MM.1S (cell line): Measurements from ENCODE around the gene CCL7.

ENCODE experiments used
- DNase-seq: peaks from one replicate; pipeline ENCODE4 v3.0.0-alpha.2; 2015
- H2AFZ ChIP-seq: fragments of 300-600 bp; sonication (generic); 2 replicates; pipeline ENCODE4 v1.6.0; 2016; ENCODE audit warnings: antibody characterized with exemption, low read length
- H3F3A ChIP-seq: fragments of 300-600 bp; sonication (generic); 2 replicates; pipeline ENCODE4 v1.6.1; 2016; ENCODE audit warnings: mild to moderate bottlenecking, antibody characterized with exemption, low read length, moderate library complexity, mixed read lengths; ENCODE audit not compliant: insufficient read depth
- H3K27ac ChIP-seq: fragments of 300-600 bp; sonication (generic); 2 replicates; pipeline ENCODE4 v1.5.1; 2016; ENCODE audit warnings: mild to moderate bottlenecking, low read length
- H3K27me3 ChIP-seq: fragments of 300-600 bp; sonication (generic); replicated peaks from 2 replicates; pipeline ENCODE4 v1.6.0; 2016; ENCODE audit warnings: low read length; ENCODE audit not compliant: insufficient read depth
- H3K36me3 ChIP-seq: fragments of 300-600 bp; sonication (generic); replicated peaks from 2 replicates; pipeline ENCODE4 v1.6.1; 2016; ENCODE audit warnings: mild to moderate bottlenecking, low read length, mixed read lengths; ENCODE audit not compliant: insufficient read depth
- H3K4me1 ChIP-seq: fragments of 300-600 bp; sonication (generic); 2 replicates; pipeline ENCODE4 v1.6.1; 2016; ENCODE audit warnings: low read length, mixed read lengths
- H3K4me2 ChIP-seq: fragments of 300-600 bp; sonication (generic); 2 replicates; pipeline ENCODE4 v1.6.0; 2016; ENCODE audit warnings: low read depth, low read length
- H3K4me3 ChIP-seq: fragments of 300-600 bp; sonication (generic); 2 replicates; pipeline ENCODE4 v1.5.1; 2016; ENCODE audit warnings: low read length, mixed read lengths
- H3K79me2 ChIP-seq: fragments of 300-600 bp; sonication (generic); 2 replicates; pipeline ENCODE4 v1.6.1; 2016; ENCODE audit warnings: mixed run types, low read length, mixed read lengths
- H3K9ac ChIP-seq: fragments of 300-600 bp; sonication (generic); 2 replicates; pipeline ENCODE4 v1.6.1; 2016; ENCODE audit warnings: low read length, mixed read lengths
- H3K9me2 ChIP-seq: fragments of 300-600 bp; sonication (generic); replicated peaks from 2 replicates; pipeline ENCODE4 v1.6.1; 2016; ENCODE audit warnings: mild to moderate bottlenecking, low read length, mixed read lengths; ENCODE audit not compliant: insufficient read depth
- H3K9me3 ChIP-seq: fragments of 300-600 bp; sonication (generic); replicated peaks from 2 replicates; pipeline ENCODE4 v1.6.1; 2016; ENCODE audit warnings: mild to moderate bottlenecking, low read length, mixed read lengths; ENCODE audit not compliant: insufficient read depth
- H4K20me1 ChIP-seq: fragments of 300-600 bp; sonication (generic); 2 replicates; pipeline ENCODE4 v1.6.1; 2016; ENCODE audit warnings: mild to moderate bottlenecking, low read length, moderate library complexity, mixed read lengths; ENCODE audit not compliant: insufficient read depth
- EZH2 ChIP-seq: fragments of 300-600 bp; sonication (generic); optimal IDR thresholded peaks from 2 replicates; pipeline ENCODE3; 2017; ENCODE audit warnings: low read depth, mild to moderate bottlenecking, antibody characterized with exemption, low read length, mixed read lengths
- EZH2phosphoT487 ChIP-seq: fragments of 300-600 bp; sonication (generic); IDR thresholded peaks from 2 replicates; pipeline ENCODE4 v1.6.1; 2018; ENCODE audit warnings: antibody characterized with exemption, low read length
- TF ChIP-seq, protein P1 (sequence below): fragments of 300-600 bp; sonication (generic); IDR thresholded peaks from 2 replicates; pipeline ENCODE4 v1.5.1; 2016; ENCODE audit warnings: antibody characterized with exemption, low read length, mixed read lengths

The CCL7 gene

DNA sequence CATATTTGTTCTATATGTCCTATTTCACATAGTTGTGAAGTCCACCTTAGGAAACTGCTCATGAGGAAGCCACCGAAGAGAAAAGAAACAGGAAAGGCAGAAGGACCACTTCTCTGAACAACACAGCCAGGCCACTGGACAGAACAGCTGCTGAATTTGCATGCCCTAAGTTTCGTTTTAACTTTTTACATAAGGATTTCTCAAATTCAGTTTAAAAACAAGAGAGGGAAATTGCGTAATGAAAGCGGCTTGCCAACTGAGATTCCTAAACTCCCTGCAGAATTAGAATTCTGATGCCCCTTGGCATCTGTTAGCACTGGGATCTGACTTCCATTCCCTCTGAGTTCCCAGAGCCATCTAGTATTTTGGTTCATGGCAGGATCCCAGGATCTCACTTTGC, 44.3 kb downstream of the CCL7 start:
- H2AFZ ChIP-seq, result peak overlapping the region; percentile 33; the same call in 1 of the 2 replicates
- no peak overlapping the region for H3K9ac ChIP-seq
- H3K4me2 ChIP-seq, result peak overlapping the region; percentile 55
- no peaks in the 10 kb centered on the region for H3K79me2 ChIP-seq
- H3K36me3 ChIP-seq, result no peaks in the 10 kb centered on the region
- no peak for TF ChIP-seq EZH2
- TF ChIP-seq EZH2phosphoT487, result no peak
- TF ChIP-seq, protein P1, sequence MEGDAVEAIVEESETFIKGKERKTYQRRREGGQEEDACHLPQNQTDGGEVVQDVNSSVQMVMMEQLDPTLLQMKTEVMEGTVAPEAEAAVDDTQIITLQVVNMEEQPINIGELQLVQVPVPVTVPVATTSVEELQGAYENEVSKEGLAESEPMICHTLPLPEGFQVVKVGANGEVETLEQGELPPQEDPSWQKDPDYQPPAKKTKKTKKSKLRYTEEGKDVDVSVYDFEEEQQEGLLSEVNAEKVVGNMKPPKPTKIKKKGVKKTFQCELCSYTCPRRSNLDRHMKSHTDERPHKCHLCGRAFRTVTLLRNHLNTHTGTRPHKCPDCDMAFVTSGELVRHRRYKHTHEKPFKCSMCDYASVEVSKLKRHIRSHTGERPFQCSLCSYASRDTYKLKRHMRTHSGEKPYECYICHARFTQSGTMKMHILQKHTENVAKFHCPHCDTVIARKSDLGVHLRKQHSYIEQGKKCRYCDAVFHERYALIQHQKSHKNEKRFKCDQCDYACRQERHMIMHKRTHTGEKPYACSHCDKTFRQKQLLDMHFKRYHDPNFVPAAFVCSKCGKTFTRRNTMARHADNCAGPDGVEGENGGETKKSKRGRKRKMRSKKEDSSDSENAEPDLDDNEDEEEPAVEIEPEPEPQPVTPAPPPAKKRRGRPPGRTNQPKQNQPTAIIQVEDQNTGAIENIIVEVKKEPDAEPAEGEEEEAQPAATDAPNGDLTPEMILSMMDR, result no peak
- peaks cover 12% of the 10 kb centered on the region for H3K4me1 ChIP-seq
- H3K4me3 ChIP-seq, result peak overlapping the region; percentile 20; the same call in 1 of the 2 replicates
- no peaks in the 10 kb centered on the region for H3F3A ChIP-seq
- H3K27ac ChIP-seq, result no peak overlapping the region; the same call in 1 of the 2 replicates
- H3K27me3 ChIP-seq, result no peaks in the 10 kb centered on the region
- H3K9me2 ChIP-seq, result no peaks in the 10 kb centered on the region
- no peaks in the 10 kb centered on the region for H4K20me1 ChIP-seq
- peak; percentile 55 for DNase-seq
- no peaks in the 10 kb centered on the region for H3K9me3 ChIP-seq

DNA sequence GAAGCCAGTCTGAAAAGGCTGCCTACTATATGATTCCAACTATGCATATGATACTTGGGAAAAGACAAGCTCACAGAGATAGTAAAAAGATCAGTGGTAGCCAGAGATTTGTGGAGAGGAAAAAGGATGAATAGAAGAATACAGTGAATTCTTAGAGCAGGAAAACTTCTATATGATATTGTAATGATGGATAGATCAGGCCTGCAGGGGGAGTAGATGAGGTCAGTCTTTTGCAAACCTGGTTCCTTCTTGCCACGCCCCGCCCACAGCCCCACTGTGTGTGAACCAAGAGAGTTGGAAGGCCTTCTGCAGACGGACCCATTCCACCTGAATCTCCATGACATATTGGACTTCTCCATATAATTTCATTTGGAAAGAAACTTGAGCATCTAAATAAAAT, 48.5 kb downstream of the CCL7 start:
- Histone ChIP-seq H3K27ac (no peak overlapping the region), H3K79me2 (no peaks in the 10 kb centered on the region), H3K9me2 (no peaks in the 10 kb centered on the region), H4K20me1 (no peaks in the 10 kb centered on the region), H2AFZ (no peak overlapping the region), H3K9me3 (no peaks in the 10 kb centered on the region), H3K27me3 (no peaks in the 10 kb centered on the region), H3K4me3 (no peak overlapping the region), H3K9ac (no peak overlapping the region), H3K4me1 (peaks cover 11% of the 10 kb centered on the region), H3F3A (no peaks in the 10 kb centered on the region), H3K4me2 (no peak overlapping the region), H3K36me3 (no peaks in the 10 kb centered on the region)
- DNase-seq, result peak; percentile 41
- TF ChIP-seq EZH2phosphoT487, result no peak
- TF ChIP-seq, protein P1, result peak; percentile 42

DNA sequence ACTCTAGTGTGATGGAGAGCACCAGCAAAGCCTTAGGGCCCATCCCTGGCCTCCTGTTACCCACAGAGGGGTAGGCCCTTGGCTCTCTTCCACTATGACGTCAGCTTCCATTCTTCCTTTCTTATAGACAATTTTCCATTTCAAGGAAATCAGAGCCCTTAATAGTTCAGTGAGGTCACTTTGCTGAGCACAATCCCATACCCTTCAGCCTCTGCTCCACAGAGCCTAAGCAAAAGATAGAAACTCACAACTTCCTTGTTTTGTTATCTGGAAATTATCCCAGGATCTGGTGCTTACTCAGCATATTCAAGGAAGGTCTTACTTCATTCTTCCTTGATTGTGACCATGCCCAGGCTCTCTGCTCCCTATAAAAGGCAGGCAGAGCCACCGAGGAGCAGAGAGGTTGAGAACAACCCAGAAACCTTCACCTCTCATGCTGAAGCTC, 49.0 kb downstream of the CCL7 start, which contains the start of gene CCL8:
CCL8 (plus strand) TSS at position 397 of the 445 bp plus-strand sequence. CDS start 67 bp downstream, outside the sequence.
- Histone ChIP-seq H3K9me3 (no peaks in the 10 kb centered on the region), H3K27me3 (no peaks in the 10 kb centered on the region), H3K9me2 (no peaks in the 10 kb centered on the region), H3F3A (no peaks in the 10 kb centered on the region), H3K36me3 (no peaks in the 10 kb centered on the region), H3K27ac (no peak within 1 kb of the TSS), H3K4me2 (no peak within 1 kb of the TSS), H3K4me1 (peaks cover 6% of the 10 kb centered on the region), H3K9ac (no peak within 1 kb of the TSS), H4K20me1 (no peaks in the 10 kb centered on the region), H3K4me3 (no peak within 1 kb of the TSS), H2AFZ (no peak within 1 kb of the TSS), H3K79me2 (no peaks in the 10 kb centered on the region)
- TF ChIP-seq EZH2 (no peak), EZH2phosphoT487 (no peak)
- TF ChIP-seq, protein P1, result no peak
- no peak for DNase-seq
